NCI-H748 (cell line): Measurements from ENCODE around the gene TSPAN11.

Experiments
- DNase-seq: peaks from one replicate; lab custom pipeline; 2025; ENCODE audit not compliant: unreplicated experiment; lab: John Stamatoyannopoulos, UW

Gene TSPAN11

DNA sequence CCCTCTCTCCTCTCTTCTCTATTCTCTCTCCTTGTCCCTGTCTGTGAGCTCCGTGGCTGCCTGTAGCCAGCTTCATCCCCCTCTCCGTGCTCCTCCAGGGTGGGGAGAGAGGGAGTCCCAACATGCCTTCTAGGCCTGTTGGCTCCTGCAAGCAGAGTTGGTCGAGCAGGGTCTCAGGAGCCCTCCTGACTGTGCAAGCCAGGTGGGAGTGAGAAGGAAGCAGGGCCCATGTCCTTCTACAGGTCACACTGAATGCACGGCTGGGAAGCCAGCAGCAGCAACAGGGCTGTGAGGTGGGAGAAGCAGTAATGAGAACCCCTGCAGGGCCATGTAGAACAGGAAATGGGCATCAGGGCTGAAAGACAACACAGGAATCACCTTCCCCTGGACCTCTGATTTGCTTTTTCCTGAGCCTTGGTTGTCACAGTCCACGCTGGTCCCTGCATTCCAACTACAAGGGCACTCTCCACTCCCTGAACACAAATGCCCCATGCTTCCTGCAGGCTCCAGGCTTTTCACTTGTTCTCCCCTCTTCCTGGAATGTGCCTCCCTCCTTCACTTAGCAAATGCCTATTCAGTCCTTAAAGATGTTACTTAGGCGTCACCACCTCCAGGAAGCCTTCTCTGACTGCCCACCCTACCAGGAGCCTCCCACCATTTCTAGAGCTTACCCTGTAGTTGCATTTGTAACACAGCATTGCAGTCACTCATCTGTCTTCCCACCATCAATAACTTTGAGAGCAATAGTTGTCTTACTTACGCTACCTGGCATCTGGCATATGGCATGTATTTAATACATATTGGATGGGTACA, 51.2 kb downstream of the TSPAN11 start:
- no peak for DNase-seq

DNA sequence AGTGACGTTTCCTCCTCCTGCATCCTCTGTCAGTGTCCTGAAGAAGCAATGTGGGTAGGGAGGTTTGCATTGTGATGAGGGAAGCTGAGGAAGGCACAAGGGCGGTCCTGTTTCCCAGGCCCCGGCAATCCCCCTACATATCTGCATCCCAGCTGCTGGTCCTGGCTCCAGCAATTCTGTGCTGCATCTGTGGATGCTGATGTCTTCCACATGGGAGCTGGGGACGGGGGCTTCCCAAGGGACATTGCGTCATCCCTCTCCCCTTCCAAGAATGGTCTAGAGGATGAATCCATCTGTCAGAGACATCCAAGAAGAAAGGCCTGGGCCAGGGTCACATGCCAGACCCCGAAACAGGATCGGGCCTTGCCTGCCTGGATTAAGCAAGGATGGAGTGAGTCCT, 52.1 kb downstream of the TSPAN11 start:
- DNase-seq, result no peak

DNA sequence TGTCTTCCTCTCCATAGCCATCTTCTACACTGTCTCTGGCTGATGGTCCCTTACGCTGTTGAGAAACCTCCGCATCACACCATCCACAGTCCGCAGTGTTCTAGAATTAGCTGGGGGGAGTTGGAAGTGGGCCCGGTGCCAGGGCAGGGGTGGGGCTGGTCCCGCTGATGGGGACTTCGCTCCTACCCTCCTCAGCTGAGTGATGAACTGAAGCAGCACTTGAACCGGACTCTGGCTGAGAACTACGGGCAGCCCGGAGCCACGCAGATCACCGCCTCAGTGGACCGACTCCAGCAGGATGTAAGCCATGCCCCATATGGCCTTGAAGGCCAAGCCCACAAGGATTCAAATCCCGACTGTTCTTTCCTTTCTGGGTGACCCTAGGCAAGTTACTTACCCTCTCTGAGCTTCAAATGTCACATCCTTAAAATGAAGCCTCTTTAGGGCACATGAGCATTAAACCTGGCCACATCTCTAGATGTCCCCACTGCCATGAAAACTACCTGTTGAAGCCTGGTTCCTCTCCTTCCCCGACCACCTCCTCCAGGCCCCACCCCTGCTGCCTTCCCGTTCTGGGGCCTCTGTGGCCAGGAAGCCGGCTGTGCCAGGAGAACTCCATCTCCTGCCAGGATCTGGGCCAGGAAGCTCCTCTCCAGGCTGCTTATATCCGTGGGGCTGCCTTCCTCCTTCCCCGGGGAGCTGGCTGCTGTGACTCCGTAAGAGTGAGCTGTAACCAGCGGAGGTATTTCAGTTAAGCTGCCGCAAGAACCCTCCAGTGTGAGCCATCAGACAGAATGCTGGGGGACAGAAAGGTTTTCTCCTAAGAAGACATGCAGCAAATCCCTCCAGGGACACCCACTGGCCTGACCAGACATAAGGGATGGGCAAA, 53.1 kb downstream of the TSPAN11 start:
- no peak for DNase-seq

DNA sequence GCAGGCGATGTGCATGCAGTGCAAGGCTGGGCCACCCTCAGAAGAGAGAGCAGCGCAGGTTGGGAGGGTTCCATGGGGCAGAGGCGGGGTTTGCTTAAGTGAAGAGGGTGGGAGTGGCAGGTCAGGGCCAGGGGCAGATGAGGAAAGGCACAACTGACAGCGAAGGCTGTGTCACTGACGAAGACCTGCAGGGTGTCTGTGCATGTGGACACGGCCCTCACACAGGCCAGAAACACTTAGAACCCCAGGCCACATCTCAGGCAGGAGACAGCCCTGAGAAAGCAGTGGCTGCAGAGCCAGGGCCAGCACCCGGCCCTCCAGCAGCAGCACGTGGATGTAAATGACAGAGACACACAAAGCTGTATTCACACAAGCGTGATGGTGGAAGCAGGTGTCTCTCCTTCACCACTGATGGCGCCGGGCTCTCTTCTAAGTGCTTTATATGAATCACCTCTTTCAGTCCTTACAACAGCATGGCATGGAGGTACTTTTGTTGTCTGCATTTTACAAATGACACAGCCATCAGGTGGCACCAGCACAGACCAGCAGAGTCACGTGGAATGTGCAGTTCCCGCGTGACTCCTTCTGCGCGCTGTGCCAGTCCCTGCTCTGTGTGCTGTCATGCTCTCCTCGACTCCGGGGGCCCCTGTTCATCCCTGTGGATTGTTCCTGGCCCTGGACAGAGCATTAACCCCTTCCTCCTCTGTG, 54.6 kb downstream of the TSPAN11 start:
- DNase-seq, result no peak

DNA sequence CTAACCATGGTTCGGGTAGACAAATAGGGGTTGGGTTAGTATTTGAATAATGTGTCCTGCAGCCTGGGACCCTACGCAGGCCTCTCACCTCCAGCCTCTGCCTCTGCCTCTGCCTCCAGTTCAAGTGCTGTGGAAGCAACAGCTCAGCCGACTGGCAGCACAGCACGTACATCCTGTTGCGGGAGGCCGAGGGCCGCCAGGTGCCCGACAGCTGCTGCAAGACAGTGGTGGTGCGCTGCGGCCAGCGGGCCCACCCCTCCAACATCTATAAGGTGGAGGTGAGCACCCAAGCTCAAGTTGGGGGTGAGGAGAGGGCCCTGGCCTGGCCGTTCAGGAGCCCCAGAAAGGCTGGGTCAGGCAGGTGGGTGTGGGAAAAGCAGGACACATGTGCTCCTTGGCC, 55.9 kb downstream of the TSPAN11 start:
- no peak for DNase-seq

DNA sequence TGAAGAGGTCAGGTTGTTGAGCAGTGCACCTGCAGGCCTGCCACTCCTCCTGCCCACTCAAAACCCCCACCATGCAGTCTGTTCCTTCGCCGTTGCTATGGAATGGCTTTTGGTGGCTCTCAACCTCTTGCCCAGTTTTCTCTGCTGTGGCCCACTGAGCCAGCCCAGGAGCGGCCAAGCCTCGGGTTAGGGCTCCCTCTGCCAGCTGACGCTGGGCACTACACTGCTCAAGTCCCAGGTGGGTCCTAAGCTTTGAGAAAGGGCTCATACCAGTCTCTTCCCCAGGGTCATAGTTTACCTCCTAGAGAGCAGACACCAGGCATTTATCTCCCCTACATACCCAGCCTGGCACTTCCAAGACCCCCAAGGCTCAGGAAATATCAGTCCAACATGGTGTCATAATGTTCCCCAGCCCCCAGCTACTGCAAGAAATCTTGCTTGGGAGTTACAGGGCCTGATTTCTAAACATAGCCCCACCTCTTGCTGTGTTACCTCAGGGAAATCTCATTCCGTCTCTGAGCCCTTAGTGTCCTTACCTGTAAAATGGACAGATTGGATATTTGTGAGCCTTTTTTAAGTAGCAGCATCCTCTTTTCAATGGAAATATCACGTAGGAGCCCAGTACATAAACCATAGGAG, 59.4 kb downstream of the TSPAN11 start:
- peak; percentile 62 for DNase-seq

DNA sequence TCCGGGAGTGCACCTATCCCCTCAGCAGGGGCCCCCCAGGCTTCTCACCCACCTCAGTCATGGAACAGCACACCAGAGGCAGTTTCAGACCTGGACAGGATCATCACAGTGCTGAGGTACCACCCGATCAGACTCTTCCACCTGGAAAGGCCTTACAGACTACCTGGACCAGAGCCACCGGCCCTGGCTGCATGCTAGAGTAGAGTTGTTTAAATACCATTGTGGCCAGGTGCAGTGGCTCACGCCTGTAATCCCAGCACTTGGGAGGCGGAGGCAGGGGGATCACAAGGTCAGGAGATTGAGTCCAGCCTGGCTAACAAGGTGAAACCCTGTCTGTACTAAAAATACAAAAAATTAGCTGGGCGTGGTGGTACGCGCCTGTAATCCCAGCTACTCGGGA, 61.5 kb downstream of the TSPAN11 start:
- no peak for DNase-seq

DNA sequence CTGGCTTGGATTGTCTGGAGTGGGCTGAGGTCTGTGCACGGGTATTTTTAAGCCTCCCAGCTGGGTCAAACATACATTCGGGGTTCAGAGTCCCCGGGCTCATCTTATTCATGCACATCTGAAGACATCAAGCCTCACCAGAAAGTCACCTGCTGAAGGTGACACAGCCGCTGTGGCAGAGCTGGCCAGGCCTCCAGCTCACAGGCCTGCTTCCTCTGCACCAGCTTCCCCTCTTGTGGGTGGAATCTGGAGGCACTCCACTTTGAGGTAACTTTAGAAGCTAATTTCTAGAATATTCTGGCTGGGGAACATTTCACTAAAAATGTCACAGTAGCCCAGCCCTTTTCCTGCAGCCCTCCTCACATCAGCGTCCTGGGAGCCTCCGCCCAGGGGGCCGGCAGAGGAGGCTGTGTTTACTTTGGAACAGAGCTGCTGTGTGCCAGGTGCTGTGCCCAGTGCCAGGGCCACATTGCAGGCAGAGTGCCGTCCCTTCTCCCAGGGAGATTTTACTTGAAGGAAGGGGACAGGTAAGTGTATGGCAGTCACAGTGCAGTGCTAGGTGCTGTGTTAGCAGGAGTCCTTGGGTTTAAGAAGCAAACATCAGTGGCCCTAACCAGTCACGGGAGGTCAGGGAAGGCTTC, 62.2 kb downstream of the TSPAN11 start:
- DNase-seq, result no peak

DNA sequence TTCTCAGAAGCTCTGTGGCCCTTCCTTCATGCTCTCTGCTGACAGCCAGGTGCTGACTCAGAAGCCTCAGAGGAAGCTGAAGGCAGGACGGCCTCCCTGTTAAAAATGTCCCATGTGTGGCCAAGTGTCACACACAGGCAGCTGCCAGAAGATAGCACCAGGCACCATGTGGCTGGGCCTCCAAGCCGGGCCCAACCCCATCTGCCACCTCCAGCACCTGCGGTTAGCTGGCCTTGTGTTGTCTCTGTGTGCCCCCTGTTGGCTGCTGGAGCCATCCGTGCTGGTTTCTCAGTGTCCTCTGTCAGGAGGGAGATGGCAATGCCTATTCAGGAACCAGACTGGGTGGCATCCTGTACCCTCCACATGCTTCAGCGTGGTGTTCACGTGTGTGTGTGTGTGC, 63.2 kb downstream of the TSPAN11 start:
- DNase-seq, result peak; percentile 46

DNA sequence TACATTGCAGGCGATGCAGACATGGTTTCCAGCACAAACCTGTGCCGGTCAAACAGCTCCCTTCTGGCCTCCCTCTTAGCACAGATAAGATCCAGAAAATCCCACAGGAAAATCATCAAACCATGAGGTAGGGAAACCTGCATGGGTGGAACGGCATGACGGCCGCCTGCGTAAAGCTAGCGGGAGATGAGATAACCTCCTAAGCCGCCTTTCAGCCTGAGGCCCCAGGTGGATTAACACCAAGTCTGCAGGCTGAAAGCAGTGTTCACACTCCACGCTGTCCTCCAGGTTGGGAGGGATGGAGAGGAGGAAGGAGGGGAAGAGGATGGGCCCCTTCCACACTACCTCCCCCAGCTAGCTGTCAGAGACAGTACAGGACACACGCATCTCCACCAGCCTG, 63.8 kb downstream of the TSPAN11 start:
- DNase-seq, result no peak

DNA sequence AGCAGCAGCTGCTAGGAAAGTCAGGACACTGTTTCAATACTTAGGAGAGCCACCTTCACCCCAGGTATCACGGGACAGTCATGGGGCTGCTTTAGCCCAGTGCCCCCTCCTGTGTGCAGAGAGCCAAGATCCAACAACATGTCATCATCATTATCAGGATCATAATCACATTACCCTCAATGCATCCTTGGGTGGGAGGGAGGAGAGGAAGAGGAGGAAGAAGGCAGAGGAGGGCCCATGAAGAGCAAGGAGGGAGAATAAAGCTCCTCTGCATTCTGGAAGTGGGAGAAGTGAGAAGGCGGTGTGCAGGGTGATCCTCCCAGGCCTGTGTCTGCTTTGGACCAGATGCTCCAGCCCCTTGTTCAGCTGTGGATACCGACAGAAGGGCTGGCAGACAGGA, 64.2 kb downstream of the TSPAN11 start:
- DNase-seq, result no peak

DNA sequence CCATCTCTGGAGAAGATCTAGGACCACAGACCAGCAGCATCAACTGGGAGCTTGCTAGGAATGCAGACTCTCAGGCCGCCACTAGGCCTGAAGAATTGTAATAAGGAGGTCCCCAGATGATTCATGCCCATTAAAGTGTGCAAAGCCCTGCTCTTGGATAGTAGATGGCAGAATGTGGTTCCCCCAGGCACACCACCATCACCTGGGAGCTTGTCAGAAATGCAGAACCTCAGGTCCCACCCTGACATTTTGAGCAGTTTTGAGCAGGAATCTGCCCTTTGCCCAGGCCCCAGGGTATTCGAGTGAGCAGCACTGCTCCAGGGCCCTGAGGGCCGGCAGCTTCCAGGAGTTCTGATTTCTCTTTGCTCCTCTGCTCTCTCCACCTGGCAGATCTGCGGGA, 64.9 kb downstream of the TSPAN11 start:
- no peak for DNase-seq

DNA sequence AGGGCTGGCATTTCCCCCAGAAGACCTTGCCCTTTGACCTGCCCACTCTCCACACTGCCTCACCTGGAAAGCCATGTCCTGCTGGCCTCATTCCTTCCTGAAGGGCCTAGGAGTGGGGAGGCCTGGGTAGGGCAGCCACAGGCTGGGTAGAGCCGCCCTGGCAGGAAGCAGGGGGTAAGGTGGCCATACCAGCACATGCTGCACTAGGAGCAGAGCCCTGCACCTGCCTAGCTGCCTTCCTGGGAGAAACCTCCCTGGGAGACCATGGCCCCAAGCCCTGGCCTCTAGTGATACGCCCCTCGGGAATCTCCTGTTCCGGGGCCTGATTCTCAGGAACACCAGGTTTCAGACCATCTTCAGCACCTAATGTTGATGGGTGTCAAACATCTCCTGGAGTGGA, 65.8 kb downstream of the TSPAN11 start:
- no peak for DNase-seq

DNA sequence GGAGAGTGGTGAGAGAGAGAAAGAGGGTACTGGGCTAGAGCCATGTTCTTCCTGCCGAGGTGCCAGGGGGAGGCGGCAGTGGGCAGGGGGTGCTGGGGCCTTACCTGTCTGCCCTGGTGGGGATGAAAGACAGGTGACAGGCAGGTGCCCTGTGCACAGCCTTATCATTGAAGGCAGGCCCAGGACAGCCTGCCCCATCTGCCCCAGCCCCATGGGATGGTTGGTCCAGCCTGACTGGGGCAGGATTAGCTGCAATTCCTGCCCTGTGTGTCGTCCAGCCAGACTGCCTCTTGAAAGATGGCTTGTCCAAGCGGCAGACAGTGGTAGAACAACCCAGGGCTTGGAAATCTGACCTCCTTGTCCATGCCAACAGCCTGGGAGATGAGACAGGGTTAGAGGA, 67.2 kb downstream of the TSPAN11 start:
- no peak for DNase-seq

DNA sequence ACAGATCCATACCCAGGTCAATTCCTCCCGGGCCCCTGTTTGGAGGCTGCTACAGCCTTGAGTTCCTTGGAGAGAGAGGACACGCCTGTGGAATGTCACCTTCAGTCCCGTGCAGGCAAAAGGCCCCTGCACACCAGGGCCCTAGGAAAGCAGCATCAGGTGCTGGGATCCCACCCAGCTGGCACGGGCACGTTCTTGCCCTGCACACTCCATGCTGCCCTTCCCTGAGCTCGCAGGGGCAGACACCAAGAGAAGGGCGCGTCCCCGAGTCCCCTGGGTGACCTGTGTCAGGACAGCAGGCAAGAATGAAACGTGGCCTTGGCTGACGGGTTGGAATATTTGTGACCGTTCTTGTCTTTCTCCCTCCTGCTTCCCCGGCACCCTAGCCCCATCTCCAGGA, 67.7 kb downstream of the TSPAN11 start:
- no peak for DNase-seq

DNA sequence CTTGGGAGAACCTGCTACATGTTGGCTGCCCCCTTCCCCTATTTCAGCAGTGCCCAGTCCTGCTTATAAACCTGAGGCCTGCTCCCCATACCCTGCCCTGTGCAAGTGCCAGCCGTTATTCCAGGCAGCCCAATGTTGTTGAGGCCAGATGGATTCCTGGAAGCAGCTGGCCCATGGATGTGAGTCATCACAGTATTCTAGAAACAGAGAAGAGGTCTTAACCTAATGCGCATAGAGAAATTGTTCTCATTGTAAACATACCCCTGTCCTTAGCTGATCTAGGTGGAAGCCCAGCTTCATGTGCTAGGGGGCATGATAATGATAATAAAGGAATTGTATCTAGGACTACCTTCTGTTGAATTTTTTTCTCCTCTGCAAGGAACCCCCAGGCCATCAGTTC, 69.7 kb downstream of the TSPAN11 start:
- DNase-seq, result no peak

DNA sequence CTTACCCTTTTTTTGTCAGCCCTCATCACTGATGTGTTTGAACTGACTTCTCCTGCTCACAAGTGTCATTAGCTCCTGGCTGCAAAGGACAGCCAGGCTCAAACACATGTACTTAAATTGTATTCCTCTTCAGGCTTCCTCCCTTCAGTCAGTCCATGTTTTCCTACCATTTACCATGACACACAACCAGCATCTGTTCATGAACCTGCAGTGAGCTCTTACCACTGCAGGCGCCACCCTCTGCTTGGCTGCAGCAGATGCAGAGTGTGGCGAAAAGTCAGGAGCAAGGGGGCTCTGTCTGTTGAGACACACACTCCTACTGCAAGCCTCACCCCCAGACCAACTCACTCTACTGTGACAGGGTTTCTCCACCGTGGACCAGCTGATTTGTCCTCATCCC, 70.2 kb downstream of the TSPAN11 start:
- no peak for DNase-seq

DNA sequence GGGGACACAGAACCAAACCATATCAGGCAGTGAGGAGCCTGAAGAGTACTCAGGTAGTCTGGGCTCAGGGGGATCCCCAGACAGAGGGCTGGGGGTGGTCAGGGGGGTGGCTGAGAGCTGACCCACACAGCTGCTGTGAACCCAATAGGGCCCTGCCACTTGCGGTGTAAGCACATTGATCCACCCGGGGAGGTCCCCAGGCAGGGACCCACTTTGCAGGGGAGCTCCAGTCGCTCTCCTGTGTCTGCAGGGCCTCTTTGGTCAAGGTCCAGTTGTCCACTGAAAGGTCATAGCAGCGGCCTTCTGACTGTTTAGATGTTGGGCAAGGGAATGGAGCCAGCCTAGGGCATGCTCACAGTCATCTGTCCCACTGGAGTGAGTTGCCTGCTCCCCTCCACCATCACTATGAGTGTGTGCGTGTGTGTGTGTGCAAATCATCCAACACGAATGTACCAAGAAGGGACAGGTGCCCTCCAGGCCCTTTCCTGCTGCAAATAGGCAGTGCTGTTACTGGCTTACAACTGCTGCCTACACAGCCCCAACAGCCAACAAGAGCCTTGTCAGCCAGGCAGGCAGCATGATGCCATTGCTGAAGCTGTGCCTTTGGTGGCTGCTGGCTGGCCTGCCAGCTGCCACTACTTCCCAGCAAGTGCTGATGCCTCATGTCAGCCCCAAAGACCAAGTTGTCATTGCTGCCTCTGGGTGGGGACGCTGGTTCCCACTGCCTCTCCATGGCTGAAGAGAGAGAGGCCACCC, 71.3 kb downstream of the TSPAN11 start:
- DNase-seq, result no peak

DNA sequence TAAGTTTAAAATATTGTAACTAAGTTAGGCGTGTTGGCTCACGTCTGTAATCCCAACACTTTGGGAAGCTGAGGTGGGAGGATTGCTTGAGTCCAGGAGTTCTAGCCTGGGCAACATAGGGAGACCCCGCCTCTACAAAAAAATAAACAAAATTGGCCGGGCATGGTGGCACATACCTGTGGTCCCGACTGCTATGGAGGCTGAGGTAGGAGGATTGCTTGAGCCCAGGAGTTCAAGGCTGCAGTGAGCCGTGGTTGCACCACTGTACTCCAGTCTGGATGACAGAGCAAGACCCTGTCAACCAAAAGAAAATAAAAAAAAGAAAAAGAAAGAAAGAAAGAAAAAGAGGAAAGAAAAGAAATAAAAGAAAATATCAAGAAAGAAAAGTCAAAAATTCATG, 72.5 kb downstream of the TSPAN11 start:
- no peak for DNase-seq

DNA sequence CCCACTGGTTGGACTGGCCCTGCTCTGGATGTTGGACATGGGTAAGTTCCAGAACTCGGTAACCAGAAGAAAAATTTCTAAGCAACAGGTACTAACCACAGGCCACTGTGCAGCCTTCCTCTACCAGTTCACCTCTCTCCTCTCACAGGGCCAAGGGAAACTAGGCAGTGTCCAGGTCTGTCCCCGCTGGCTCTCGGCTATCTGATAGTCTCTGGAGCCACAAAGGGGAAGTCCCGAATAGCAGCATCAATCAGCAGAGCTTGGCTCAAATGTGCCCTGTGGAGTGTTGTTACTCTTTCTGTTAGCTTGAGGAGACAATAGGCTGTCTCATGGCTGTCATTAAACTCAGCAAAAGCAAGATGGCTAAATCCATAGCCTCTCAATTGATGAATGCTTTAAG, 73.2 kb downstream of the TSPAN11 start:
- DNase-seq, result no peak
